Astrocyte of the spinal cord (primary cell): ENCODE results near the gene ALKBH4.

ENCODE experiments used
- DNase-seq: peaks from one replicate; pipeline ENCODE4 v3.0.0; 2011; ENCODE audit warnings: low read depth, low spot score
- H3K4me3 ChIP-seq: 2 replicates; pipeline ENCODE4 v1.5.1; 2011; ENCODE audit warnings: low read depth, mild to moderate bottlenecking, low read length, moderate library complexity
- in situ Hi-C: cut with HindIII; loops from 2 replicates; pipeline ENCODE4 v1.10.0; 2017; ENCODE audit warnings: low sequenced_read_pairs
- TF ChIP-seq, protein P1 (sequence below): IDR thresholded peaks from 2 replicates; pipeline ENCODE4 v1.5.1; 2012; ENCODE audit warnings: low read depth, mild to moderate bottlenecking, low read length, inconsistent platforms

The ALKBH4 gene

DNA sequence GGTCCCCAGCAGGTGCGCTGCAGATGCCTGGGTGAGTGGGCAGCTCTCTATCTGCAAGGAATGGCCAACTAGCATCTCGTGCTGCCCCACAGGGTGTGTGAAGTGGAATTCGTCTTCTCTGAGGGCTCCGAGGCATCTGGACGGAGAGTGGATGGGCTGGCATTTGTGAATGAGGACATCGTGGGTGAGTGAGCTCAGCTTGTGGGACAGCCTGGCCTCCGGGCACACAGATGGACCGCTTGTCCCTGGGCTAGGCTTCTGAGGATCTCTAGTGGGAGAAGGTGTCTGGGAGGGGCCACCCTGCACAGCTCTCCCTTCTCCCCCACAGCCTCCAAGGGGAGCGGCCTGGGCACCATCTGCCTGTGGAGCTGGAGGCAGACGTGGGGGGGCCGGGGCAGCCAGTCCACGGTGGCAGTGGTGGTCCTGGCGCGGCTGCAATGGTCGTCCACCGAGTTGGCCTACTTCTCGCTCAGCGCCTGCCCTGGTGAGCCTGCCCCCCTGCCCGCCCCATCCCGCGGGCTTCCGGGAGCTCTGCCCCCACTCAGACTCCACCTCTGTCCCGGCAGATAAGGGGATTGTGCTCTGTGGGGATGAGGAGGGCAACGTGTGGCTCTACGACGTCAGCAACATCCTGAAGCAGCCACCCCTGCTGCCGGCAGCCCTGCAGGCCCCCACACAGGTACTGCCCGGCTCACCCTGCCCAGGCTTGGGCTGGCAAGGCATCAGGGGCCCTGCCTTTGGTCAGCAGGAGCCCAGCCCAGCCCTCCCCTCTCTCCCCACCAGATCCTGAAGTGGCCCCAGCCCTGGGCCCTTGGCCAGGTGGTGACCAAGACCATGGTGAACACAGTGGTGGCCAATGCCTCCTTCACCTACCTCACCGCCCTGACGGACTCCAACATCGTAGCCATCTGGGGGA, 7.7 kb upstream of the ALKBH4 start:
- no peak overlapping the region for H3K4me3 ChIP-seq

DNA sequence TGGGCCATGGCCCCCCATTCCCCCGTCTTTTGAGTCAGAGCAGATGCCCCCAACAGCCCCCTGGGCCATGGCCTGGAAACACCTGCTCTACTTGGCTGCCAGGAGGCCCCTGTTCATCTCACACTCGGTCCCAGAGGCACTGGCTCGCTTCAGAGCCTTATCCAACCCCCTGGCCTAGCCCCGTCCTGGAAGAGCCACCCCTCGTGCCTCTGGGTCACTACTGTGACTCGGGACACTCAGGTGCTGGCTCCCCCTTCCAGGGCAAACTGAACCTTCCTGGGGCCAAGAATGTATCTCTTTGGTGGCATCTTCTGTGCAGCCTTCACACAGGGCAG, 7.1 kb upstream of the ALKBH4 start:
- TF ChIP-seq, protein P1, sequence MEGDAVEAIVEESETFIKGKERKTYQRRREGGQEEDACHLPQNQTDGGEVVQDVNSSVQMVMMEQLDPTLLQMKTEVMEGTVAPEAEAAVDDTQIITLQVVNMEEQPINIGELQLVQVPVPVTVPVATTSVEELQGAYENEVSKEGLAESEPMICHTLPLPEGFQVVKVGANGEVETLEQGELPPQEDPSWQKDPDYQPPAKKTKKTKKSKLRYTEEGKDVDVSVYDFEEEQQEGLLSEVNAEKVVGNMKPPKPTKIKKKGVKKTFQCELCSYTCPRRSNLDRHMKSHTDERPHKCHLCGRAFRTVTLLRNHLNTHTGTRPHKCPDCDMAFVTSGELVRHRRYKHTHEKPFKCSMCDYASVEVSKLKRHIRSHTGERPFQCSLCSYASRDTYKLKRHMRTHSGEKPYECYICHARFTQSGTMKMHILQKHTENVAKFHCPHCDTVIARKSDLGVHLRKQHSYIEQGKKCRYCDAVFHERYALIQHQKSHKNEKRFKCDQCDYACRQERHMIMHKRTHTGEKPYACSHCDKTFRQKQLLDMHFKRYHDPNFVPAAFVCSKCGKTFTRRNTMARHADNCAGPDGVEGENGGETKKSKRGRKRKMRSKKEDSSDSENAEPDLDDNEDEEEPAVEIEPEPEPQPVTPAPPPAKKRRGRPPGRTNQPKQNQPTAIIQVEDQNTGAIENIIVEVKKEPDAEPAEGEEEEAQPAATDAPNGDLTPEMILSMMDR = no peak
- H3K4me3 ChIP-seq = no peak overlapping the region
- in situ Hi-C loops = no loop called here
- no peak for DNase-seq

More for the DNA sequence above, 7.7 kb upstream of the ALKBH4 start:
- DNase-seq = no peak
- TF ChIP-seq, protein P1 = no peak
- in situ Hi-C loops = no loop called here

DNA sequence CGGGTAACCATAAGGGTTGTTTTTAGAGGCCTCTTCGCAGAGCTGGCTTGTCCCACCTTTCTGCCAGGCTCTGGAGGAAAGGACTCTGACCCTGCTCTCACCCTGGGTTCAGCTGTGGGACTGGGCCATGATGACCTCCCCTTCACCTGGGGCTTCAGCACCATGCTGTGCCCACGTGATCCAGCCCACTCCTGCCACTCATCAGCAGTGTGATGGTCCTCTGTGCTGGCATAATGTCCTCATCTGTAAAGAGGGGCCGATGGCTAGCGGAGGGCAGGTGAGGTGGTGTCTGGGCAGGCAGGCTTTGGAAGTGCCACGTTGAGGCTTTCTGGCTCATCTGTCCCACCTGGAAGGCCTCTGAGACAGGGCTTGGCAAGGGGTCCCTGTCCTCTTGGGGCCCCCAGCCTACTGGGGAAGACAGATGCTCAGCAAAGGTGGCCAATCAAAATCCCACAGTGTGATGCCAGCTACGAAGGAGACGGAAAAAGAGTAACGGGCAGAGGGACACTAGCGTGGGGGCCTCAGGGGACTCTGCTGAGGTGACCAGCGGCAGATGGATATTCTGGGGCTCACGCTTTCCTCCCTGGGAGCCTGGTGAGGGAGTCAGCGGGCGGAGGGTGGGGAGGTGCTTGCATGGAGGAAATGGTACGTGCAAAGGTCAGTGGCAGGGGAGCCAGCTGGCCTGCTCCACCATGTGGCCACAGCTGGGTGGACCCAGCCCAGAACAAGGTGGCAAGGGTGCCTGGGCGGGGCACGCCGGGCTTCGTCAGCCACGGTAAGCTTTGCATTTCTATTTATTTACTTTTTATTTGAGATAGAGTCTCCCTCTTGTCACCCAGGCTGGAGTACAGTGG, 5.5 kb upstream of the ALKBH4 start:
- in situ Hi-C loops = no loop called here
- TF ChIP-seq, protein P1 = no peak
- no peak overlapping the region for H3K4me3 ChIP-seq
- DNase-seq = no peak

DNA sequence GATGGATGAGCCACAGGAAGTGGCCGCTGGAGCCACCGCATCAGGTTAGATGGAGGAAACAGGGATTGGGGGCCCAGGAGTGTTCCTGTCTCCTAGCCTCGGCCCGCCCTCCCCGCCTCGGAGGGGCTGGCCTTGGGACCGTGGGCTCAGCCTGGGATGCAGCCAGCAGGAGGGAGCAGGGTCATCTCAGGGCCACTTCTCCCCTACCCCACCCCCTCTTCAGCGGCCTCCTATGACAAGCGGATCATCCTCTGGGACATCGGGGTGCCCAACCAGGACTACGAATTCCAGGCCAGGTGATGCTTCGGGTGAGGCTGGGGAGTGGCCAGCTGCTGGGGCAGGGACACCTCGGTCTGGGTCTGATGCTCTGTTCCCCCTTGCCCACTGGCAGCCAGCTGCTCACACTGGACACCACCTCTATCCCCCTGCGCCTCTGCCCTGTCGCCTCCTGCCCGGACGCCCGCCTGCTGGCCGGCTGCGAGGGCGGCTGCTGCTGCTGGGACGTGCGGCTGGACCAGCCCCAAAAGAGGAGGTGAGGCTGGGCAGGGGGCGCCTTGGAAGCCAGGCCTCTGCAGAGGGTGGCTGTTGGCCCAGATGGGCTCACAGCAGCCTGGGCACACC, 4.8 kb upstream of the ALKBH4 start:
- H3K4me3 ChIP-seq = no peak overlapping the region
- in situ Hi-C loops = no loop called here
- no peak for DNase-seq
- TF ChIP-seq, protein P1 = no peak

DNA sequence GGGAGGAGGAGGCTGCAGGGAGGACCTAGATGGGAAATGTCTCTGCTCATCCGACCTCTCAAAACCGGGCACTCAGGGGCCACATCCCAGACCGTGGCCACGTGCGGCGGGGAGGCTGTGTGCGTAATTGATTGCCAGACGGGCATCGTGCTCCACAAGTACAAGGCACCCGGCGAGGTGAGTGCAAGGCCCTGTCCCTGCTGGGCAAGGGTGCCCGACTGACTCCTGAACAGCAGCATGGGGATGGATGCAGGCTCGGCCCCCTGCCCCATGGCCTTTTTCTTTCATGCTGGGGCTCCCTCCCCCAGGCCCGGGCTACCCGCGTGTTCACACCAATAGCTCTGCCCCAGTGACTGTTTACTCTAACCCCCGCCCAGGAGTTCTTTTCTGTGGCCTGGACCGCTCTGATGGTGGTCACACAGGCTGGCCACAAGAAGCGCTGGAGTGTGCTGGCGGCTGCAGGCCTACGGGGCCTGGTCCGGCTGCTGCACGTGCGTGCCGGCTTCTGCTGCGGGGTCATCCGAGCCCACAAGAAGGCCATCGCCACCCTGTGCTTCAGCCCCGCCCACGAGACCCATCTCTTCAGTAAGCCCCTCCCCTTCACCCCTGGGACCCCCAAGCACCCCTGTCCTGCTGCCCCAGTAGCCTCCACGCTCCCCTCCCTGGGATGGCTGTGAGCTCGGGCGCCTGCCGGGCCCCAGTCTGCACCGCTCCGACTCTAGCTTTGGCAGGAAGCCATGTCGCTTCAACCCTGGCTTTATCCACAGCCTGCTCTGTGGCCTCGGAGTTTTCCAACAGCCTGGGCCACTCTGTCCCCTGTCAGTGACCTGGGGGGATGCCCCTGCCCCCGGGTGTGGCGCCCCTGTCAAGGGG, 4.1 kb upstream of the ALKBH4 start:
- TF ChIP-seq, protein P1 = no peak

More for the DNA sequence above, 4.1 kb upstream of the ALKBH4 start:
- no peak overlapping the region for H3K4me3 ChIP-seq
- in situ Hi-C loops = no loop called here
- DNase-seq = no peak
